Measurements from ENCODE around the gene PCDH9.

Gene PCDH9

GRCh38 chr13:66971004-66971403 is 259.1 kb downstream of the PCDH9 start:
- no peak for DNase-seq (ENCODE audit: low read depth)

DNA sequence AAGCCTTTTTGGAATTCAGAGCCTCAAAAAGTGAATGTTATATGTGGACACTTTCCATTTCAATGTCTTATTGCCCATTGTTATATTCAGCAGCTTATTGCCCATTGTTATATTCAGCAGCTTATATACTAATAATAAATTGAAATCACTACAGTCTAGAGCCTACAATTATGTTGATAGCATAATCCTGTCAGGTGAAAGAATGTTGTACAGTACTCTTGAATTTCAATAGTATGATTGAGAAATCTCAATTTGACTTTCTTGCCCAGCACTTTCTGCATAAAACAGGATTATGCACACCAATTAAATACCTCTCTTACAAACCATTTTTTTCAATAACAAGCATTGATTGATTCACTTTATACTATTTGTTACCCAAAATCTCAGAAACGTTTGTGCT is 260.8 kb downstream of the PCDH9 start:
- DNase-seq (ENCODE audit: low read depth) = no peak

- DNase-seq (ENCODE audit: low read depth) = no peak
Measured at GRCh38 chr13:66967811-66968597, 262.1 kb downstream of the PCDH9 start.

- no peak for DNase-seq (ENCODE audit: low read depth)
Measured at GRCh38 chr13:66965181-66965580, 265.0 kb downstream of the PCDH9 start.

DNA sequence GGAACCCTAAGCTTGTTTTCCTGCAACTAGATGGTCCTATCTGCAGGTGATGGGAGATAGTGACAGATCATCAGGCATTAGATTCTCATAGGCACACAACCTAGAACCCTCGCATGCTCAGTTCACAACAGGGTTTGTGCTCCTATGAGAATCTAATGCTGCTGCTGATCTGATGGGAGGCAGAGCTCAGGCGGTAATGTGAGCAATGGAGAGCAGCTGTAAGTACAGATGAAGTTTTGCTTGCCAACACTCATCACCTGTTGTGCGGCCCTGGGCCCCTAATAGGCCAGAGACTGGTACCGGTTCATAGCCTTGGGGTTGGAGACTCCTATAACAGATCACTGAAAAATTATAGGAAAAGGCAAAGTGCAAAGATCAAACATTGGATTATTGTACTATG is 267.2 kb downstream of the PCDH9 start:
- DNase-seq (ENCODE audit: low read depth) = no peak

DNA sequence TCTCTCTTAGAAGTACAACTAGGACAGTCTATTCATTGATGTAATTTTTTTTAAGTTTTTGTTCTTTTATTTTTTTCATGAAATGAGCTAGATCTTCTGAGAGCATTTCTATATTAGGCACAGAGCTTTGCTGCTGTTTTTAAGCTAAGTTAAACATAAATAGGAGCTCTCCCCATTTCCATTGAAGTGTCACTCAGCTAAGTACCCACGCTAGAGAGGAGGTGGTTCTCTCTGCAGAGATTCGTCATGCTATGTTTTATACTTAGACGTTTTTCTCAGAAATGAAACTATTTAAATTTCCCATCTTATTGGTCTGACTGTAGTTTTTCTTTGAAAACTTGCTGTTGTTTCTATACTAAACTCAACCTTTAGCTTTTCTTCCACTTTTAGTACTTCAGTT is 271.5 kb downstream of the PCDH9 start:
- DNase-seq (ENCODE audit: low read depth) = no peak

DNA sequence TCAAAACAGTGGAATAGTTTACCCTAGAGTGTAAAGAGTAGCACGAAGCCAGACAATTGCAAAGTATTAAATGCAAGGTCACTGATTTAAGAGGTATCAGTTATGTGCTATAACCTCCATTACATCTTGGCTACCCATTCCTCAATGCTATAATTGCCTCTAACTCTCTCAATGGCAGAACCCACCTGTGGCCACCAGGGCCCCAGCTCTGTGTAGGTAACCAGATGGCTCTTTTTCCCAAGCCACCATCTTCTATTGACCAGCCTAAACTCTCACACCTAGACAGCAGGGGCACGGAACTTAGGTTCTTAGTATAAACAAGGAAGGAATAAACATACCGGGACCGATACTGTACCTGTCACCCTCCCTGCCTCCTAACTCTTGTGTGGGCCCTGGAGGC is 277.6 kb downstream of the PCDH9 start:
- DNase-seq (ENCODE audit: low read depth) = no peak

GRCh38 chr13:66951426-66951825 is 278.7 kb downstream of the PCDH9 start:
- no peak for DNase-seq (ENCODE audit: low read depth)

GRCh38 chr13:66950666-66951065 is 279.5 kb downstream of the PCDH9 start:
- no peak for DNase-seq (ENCODE audit: low read depth)

- DNase-seq (ENCODE audit: low read depth) = no peak
Measured at GRCh38 chr13:66948910-66949309, 281.2 kb downstream of the PCDH9 start.

- DNase-seq (ENCODE audit: low read depth) = no peak
Measured at GRCh38 chr13:66943530-66943929, 286.6 kb downstream of the PCDH9 start.

DNA sequence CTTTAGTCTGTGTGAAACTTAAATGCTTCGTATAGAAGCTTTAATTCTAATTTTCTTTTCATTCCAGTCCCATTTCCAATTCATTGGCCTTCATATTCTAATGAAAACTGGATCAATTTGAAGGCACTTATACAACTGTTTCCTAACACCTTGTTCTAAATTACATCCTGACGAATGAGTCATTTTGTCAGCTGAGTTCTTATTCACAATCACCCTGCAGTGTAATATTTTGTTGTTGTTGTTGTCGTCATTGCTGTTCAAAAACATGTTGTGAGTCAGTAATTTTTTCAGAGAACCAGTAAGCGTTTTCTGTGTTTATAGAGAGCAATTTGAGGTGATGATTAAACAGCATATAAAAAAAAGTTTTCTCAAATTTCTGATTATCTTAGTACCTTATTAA is 290.0 kb downstream of the PCDH9 start:
- no peak for DNase-seq (ENCODE audit: low read depth)

GRCh38 chr13:66937423-66937822 is 292.7 kb downstream of the PCDH9 start:
- no peak for DNase-seq (ENCODE audit: low read depth)

DNA sequence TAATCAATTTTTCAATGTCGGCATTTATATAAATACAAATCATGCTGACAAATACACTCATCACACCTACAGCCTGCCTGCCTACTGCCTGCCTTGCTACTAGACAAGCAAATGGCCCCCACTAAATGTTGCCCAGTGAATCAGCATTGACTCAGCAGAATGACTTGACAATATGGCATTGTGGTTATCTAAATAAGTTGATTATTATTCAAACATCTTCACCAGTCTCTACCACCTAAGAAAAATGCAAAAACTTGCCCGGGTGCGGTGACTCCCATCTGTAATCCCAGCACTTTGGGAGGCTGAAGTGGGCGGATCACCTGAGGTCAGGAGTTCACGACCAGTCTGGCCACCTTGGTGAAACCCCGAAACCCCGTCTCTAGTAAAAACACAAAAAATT is 296.1 kb downstream of the PCDH9 start:
- no peak for DNase-seq (ENCODE audit: low read depth)

DNA sequence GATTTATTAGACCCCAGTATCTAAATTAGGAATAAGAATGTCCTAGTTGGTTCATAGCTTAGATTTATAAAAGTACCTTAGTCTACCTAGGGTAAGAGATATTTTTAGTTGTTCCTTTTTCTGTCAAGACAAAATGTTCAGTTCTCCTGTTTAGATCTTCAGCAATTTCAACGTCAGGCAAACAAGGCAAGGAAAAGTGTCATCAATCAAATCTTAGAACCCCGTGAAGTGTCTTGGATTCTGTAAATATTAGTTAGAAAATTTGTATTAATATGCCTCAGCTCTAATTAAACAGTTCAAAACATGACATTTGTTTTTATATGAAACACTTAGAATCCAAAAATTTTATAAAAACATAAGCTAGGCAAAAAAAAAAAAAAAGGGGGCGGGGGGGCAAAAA is 296.6 kb downstream of the PCDH9 start:
- no peak for DNase-seq (ENCODE audit: low read depth)

DNA sequence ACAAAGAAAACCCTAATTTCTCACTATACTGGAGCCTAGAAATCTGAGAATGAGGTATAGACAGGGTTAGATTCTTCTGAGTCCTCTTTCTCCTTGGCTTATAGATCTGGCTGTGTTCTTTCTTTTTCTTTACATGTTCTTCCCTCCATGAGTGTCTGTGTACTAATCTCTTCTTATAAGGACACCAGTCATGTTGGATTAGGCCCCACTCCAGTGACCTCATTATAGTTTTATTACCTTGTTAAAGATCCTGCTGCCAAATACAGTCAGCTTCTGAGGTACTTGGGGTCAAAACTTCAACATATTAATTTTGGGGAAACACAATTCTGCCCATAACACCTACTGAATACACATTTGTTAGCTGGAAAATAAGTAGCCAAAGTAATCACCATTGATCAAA is 302.6 kb downstream of the PCDH9 start:
- no peak for DNase-seq (ENCODE audit: low read depth)

DNA sequence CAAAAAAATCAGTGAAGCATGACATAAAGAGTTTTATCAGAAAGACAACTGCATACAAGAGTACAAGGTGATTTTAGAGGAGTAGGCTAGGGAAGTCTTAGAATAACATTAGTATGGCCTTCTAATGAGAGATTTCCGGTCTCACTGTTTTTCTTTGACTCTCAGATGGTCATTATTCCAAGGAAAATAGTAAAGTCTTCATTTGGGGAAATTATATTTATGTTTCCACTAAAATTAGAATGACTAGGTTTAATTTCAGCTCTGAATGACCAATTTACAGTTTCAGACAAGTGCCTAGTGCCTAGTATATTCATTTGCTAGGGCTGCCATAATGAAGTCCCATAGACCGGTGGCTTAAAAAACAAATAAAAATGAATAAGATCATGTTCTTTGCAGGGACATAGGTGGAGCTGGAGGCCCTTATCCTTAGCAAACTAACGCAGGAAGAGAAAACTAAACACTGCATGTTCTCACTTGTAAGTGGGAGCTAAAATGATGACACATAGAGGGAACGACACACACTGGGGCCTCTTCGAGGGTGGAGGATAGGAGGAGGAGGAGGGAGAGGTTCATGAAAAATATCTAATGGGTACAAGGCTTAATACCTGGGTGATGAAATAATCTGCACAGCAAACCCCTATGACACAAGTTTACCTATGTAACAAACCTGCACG is 303.1 kb downstream of the PCDH9 start:
- DNase-seq (ENCODE audit: low read depth) = no peak

GRCh38 chr13:66926200-66926850 is 303.8 kb downstream of the PCDH9 start:
- DNase-seq (ENCODE audit: low read depth) = no peak

GRCh38 chr13:66922444-66922843 is 307.7 kb downstream of the PCDH9 start:
- no peak for DNase-seq (ENCODE audit: low read depth)

GRCh38 chr13:66921437-66921836 is 308.7 kb downstream of the PCDH9 start:
- DNase-seq (ENCODE audit: low read depth) = no peak

GRCh38 chr13:66915596-66916185 is 314.4 kb downstream of the PCDH9 start:
- DNase-seq (ENCODE audit: low read depth) = no peak

DNA sequence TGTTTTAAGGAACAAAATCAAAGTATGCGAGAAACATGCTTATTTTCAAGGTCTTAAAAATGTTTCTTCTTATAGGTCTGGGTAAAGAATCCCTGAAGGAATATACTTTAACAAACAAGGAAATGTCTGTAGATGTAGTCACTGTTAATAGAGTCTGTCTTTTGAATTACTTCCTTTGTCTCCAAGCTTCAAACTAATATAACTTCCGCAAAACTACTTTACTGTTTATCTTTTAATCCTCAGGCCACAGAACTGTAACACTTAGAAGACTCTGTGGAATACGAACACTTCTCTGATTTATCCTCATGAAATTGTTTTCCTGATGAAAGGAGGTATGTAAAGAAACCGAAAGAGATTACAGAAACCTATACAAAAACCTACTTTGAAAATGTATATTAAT is 316.0 kb downstream of the PCDH9 start:
- no peak for DNase-seq (ENCODE audit: low read depth)

GRCh38 chr13:66911411-66911939 is 318.7 kb downstream of the PCDH9 start:
- DNase-seq (ENCODE audit: low read depth) = no peak
